ENCODE measurements around the gene DTNA. TPM values are rescaled to one million over a fixed set of nuclear protein-coding genes. Genes with fewer than 3 reads are reported as not detected.

Gene DTNA
- polyA plus RNA-seq, 1 donor (not counting 4 experiments of a cell fraction or from before 2014, with no cell fraction given): 0.81 TPM

DNA sequence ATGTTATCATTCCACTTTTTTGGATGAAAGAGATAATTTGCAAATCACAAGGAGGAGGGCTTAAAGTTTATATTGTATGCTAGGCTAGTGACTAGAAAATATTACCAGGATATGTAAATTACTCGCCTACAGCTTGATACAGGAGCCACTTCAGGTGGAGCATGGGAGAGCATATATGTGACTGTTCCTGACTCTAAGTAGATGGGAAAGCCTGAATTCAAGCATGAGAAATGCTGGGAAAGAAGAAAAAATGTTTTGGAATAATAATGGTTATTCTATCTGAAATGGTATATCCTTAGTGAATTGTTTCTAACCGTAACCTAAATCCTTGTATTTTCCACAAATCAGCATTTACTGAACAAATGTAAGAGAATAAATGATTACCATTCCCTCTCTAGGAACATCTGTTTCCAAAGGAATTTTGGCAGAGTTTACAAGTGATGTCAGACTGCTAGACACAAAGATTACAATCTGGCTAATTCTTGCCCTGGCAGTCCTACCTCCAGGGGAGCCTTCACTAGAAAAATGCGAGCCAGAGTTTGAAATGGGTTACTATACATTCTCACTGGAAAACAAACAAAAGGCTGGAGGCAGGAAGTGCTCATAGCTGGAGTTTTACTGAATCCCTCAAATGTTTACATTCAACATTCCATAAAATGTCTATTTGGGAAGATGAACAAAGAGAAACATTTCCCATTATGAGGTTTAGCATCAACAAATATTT, 201.7 kb downstream of the DTNA start:
- no peaks in the 10 kb centered on the region for H3K36me3 ChIP-seq (ENCODE audit: control insufficient read depth in 2 of 2, extremely low read depth in 1 of 2, insufficient read depth in 2 of 2, low read length in 2 of 2)
- dilution Hi-C loops (cut with MboI; ENCODE audit: extremely low pct_ligation_motif_present, low sequenced_read_pairs): no loop called here
- H4K20me1 ChIP-seq (ENCODE audit: control insufficient read depth, extremely low read depth, insufficient read depth, low read length): no peaks in the 10 kb centered on the region
- H3K9me1 ChIP-seq (ENCODE audit: control insufficient read depth, extremely low read depth, insufficient read depth, low read length): no peaks in the 10 kb centered on the region
- TF ChIP-seq CTCF (optimal IDR thresholded peaks at IDR 0.05 in 1 of 3, IDR thresholded peaks at IDR 0.05 in 1 of 3, conservative IDR thresholded peaks at IDR 0.05 in 1 of 3; ENCODE audit: extremely low read depth in 1 of 3, insufficient read depth in 2 of 3, low read length in 3 of 3) (no peak), EZH2 (IDR thresholded peaks at IDR 0.05; ENCODE audit: low read length) (no peak)
- H3K9ac ChIP-seq (ENCODE audit: control insufficient read depth, extremely low read depth, insufficient read depth, low read length): no peak overlapping the region
- no peaks in the 10 kb centered on the region for H3K9me3 ChIP-seq (ENCODE audit: control insufficient read depth, low read depth, low read length)
- H3K27me3 ChIP-seq (ENCODE audit: control insufficient read depth, extremely low read depth, insufficient read depth, low read length): no peaks in the 10 kb centered on the region
- H3K27ac ChIP-seq (ENCODE audit: control insufficient read depth, insufficient read depth, low read length): no peak overlapping the region
- H3K79me2 ChIP-seq (ENCODE audit: control insufficient read depth, insufficient read depth, low read length): no peaks in the 10 kb centered on the region
- H3K4me2 ChIP-seq (ENCODE audit: control insufficient read depth, extremely low read depth, insufficient read depth, low read depth, low read length): no peak overlapping the region
- no peaks in the 10 kb centered on the region for H3K4me1 ChIP-seq (ENCODE audit: control insufficient read depth, extremely low read depth, insufficient read depth, low read length)
- no peak overlapping the region for H3K4me3 ChIP-seq (ENCODE audit: control insufficient read depth in 2 of 3, extremely low read depth in 1 of 3, insufficient read depth in 2 of 3, low read depth in 1 of 3, low read length in 3 of 3)
- no peak overlapping the region for H2AFZ ChIP-seq (ENCODE audit: control insufficient read depth, low read length)
- no peak for DNase-seq (ENCODE audit: low read depth, low spot score)
- FAIRE-seq: no peak

DNA sequence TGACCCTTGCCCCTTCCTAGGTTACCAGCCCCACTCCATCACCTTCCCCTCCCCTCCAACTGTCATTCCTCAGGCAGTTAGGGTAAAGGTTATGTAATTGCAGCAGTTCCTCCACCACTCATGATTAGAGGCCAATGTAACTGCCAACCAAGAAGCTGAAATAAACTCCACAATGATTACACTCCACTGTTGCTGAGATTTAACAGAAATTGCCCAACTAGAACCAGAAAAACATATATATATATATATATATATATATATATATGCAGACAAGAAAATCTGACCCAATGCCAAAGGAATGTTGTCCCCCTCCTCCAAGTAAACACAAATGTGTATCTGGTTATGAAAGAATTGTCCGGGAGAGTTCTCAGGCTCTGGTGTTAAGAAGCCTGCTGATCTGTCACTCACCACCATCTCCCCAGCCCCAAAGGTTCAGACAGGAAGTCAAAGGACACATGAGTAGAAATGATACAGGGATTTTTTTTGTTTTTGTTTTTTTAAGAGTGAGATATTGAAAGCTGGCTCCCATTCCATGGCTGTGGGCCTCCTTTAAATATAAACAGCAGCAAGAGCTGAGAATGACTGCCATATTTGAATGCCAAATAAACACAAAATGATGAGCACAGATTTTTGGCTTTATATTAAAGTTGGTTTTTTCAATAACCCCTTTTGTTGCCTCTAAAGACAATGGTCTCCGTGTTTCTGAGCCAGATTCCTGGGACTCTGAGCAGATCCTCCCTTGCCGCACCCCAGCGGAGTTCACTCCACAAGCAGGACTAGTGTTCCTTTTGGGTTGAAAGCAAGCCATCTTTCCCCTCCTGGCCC, 204.0 kb downstream of the DTNA start:
- Histone ChIP-seq H3K4me1 (ENCODE audit: control insufficient read depth, extremely low read depth, insufficient read depth, low read length) (no peaks in the 10 kb centered on the region), H3K4me2 (ENCODE audit: control insufficient read depth, extremely low read depth, insufficient read depth, low read depth, low read length) (no peak overlapping the region)
- no peak for FAIRE-seq

More for the DNA sequence above, 204.0 kb downstream of the DTNA start:
- H4K20me1 ChIP-seq (ENCODE audit: control insufficient read depth, extremely low read depth, insufficient read depth, low read length): no peaks in the 10 kb centered on the region
- H3K4me3 ChIP-seq (ENCODE audit: control insufficient read depth in 2 of 3, extremely low read depth in 1 of 3, insufficient read depth in 2 of 3, low read depth in 1 of 3, low read length in 3 of 3): no peak overlapping the region
- H2AFZ ChIP-seq (ENCODE audit: control insufficient read depth, low read length): no peak overlapping the region
- no peaks in the 10 kb centered on the region for H3K36me3 ChIP-seq (ENCODE audit: control insufficient read depth in 2 of 2, extremely low read depth in 1 of 2, insufficient read depth in 2 of 2, low read length in 2 of 2)
- H3K27me3 ChIP-seq (ENCODE audit: control insufficient read depth, extremely low read depth, insufficient read depth, low read length): no peaks in the 10 kb centered on the region
- DNase-seq (ENCODE audit: low read depth, low spot score): no peak
- H3K9me1 ChIP-seq (ENCODE audit: control insufficient read depth, extremely low read depth, insufficient read depth, low read length): no peaks in the 10 kb centered on the region
- dilution Hi-C loops (cut with MboI; ENCODE audit: extremely low pct_ligation_motif_present, low sequenced_read_pairs): no loop called here
- TF ChIP-seq EZH2 (IDR thresholded peaks at IDR 0.05; ENCODE audit: low read length): no peak
- no peaks in the 10 kb centered on the region for H3K9me3 ChIP-seq (ENCODE audit: control insufficient read depth, low read depth, low read length)
- H3K9ac ChIP-seq (ENCODE audit: control insufficient read depth, extremely low read depth, insufficient read depth, low read length): no peak overlapping the region
- H3K79me2 ChIP-seq (ENCODE audit: control insufficient read depth, insufficient read depth, low read length): no peaks in the 10 kb centered on the region
- no peak overlapping the region for H3K27ac ChIP-seq (ENCODE audit: control insufficient read depth, insufficient read depth, low read length)
